SU-DHL-6 (cell line): ENCODE data around the gene CXorf38.

Source experiments
- CTCF ChIP-seq: fragments of 200-600 bp; sonication (generic); IDR thresholded peaks from one replicate; pipeline ENCODE4 v1.5.1; 2017; ENCODE audit warnings: antibody characterized with exemption, mild to moderate bottlenecking, low read length, moderate library complexity; ENCODE audit not compliant: insufficient read depth, poor library complexity, severe bottlenecking
- EZH2phosphoT487 ChIP-seq: fragments of 200-600 bp; sonication (generic), shearing (Covaris generic); conservative IDR thresholded peaks from 2 replicates; pipeline ENCODE4 v1.6.1; 2018; ENCODE audit warnings: mild to moderate bottlenecking, antibody characterized with exemption, low read length, moderate library complexity, mixed read lengths

GRCh38 chrX:40663078-40663740, 15.8 kb upstream of the CXorf38 start:
- no peak for TF ChIP-seq CTCF
- no peak for TF ChIP-seq EZH2phosphoT487
